ENCODE results near the gene TFAP2A. TPM values are rescaled to one million over a fixed set of nuclear protein-coding genes. Genes with fewer than 3 reads are reported as not detected.
A peak's percentile ranks its signal among the peaks of the same experiment; 100 is the strongest.

Gene TFAP2A
- total RNA-seq, 1 donor from 2014 or later = 0.66 TPM

- no peaks in the 10 kb centered on the region for H3K36me3 ChIP-seq
- H3K4me3 ChIP-seq = no peak overlapping the region
- intact Hi-C loops (cut with micrococcal nuclease) = no loop called here
- DNase-seq = no peak
- peaks cover 3% of the 10 kb centered on the region for H3K9me3 ChIP-seq (replicated peaks)
- no peak for TF ChIP-seq CTCF (IDR thresholded peaks at IDR 0.05; ENCODE audit: borderline replicate concordance)
- peaks cover 100% of the 10 kb centered on the region for H3K27me3 ChIP-seq (ENCODE audit: low read depth)
- no peak overlapping the region for H3K27ac ChIP-seq (replicated peaks)
- H3K4me1 ChIP-seq = peaks cover 33% of the 10 kb centered on the region
These were observed 7.7 kb downstream of the TFAP2A start for GRCh38 chr6:10407018-10407673.

GRCh38 chr6:10406556-10406955 is 8.3 kb downstream of the TFAP2A start:
- H3K27me3 ChIP-seq (ENCODE audit: low read depth) = peaks cover 100% of the 10 kb centered on the region
- no peak for TF ChIP-seq CTCF (IDR thresholded peaks at IDR 0.05; ENCODE audit: borderline replicate concordance)
- no peak for DNase-seq
- no peaks in the 10 kb centered on the region for H3K36me3 ChIP-seq
- H3K9me3 ChIP-seq (replicated peaks) = peaks cover 3% of the 10 kb centered on the region
- peaks cover 28% of the 10 kb centered on the region for H3K4me1 ChIP-seq
- intact Hi-C loops (cut with micrococcal nuclease) = no loop called here
- no peak overlapping the region for H3K4me3 ChIP-seq
- no peak overlapping the region for H3K27ac ChIP-seq (replicated peaks)

- H3K36me3 ChIP-seq = no peaks in the 10 kb centered on the region
- DNase-seq = no peak
- no peak for TF ChIP-seq CTCF (IDR thresholded peaks at IDR 0.05; ENCODE audit: borderline replicate concordance)
- H3K27me3 ChIP-seq (ENCODE audit: low read depth) = peaks cover 100% of the 10 kb centered on the region
- intact Hi-C loops (cut with micrococcal nuclease) = no loop called here
- peaks cover 18% of the 10 kb centered on the region for H3K4me1 ChIP-seq
- H3K9me3 ChIP-seq (replicated peaks) = peaks cover 3% of the 10 kb centered on the region
- H3K4me3 ChIP-seq = no peak overlapping the region
- no peak overlapping the region for H3K27ac ChIP-seq (replicated peaks)
These were observed 9.4 kb downstream of the TFAP2A start for GRCh38 chr6:10405513-10405900.

GRCh38 chr6:10404799-10405512 is 9.9 kb downstream of the TFAP2A start:
- peaks cover 100% of the 10 kb centered on the region for H3K27me3 ChIP-seq (ENCODE audit: low read depth)
- intact Hi-C loops (cut with micrococcal nuclease) = no loop called here
- DNase-seq = no peak
- peak overlapping the region; percentile 10 for H3K27ac ChIP-seq (replicated peaks)
- TF ChIP-seq CTCF (IDR thresholded peaks at IDR 0.05; ENCODE audit: borderline replicate concordance) = no peak
- H3K9me3 ChIP-seq (replicated peaks) = peaks cover 3% of the 10 kb centered on the region
- peak overlapping the region; percentile 68 for H3K4me3 ChIP-seq
- peaks cover 13% of the 10 kb centered on the region for H3K4me1 ChIP-seq
- no peaks in the 10 kb centered on the region for H3K36me3 ChIP-seq

- intact Hi-C loops (cut with micrococcal nuclease) = no loop called here
- Histone ChIP-seq H3K36me3 (no peaks in the 10 kb centered on the region), H3K4me1 (peaks cover 13% of the 10 kb centered on the region), H3K27ac (replicated peaks) (peak overlapping the region; percentile 10), H3K9me3 (replicated peaks) (peaks cover 3% of the 10 kb centered on the region), H3K4me3 (peak overlapping the region; percentile 68), H3K27me3 (ENCODE audit: low read depth) (peaks cover 100% of the 10 kb centered on the region)
- DNase-seq = peak; percentile 81
- TF ChIP-seq CTCF (IDR thresholded peaks at IDR 0.05; ENCODE audit: borderline replicate concordance) = peak; percentile 42
These were observed 10.6 kb downstream of the TFAP2A start for GRCh38 chr6:10404107-10404798.

All from left ventricle myocardium inferior (tissue), 1 donor.